Peyer's patch (tissue), 4 donors: Measurements from ENCODE around the gene TUBGCP5. TPM values are rescaled to one million over a fixed set of nuclear protein-coding genes. Genes with fewer than 3 reads are reported as not detected.
A peak's percentile ranks its signal among the peaks of the same experiment; 100 is the strongest.

Experiments used
- DNase-seq, 3 donors: peaks; one replicate each; pipeline ENCODE4 v3.0.0-alpha.2; 2017 to 2019
- H3K27ac ChIP-seq, 4 donors: fragments of 200-600 bp; sonication (generic); one replicate each; pipeline ENCODE4 v1.5.1; 2016 to 2019
- H3K27me3 ChIP-seq, 2 donors: fragments of 200-600 bp; sonication (generic); one replicate each; pipeline ENCODE4 v1.5.1; 2019
- H3K36me3 ChIP-seq, 3 donors: fragments of 200-600 bp; sonication (generic); one replicate each; pipeline ENCODE4 v1.5.1; 2016 to 2019
- H3K4me1 ChIP-seq, 4 donors: fragments of 200-600 bp; sonication (generic); one replicate each; pipeline ENCODE4 v1.5.1; 2016 to 2019
- H3K4me3 ChIP-seq, 4 donors: fragments of 200-600 bp; sonication (generic); 1 replicate in 3 of 4; 2 replicates in 1 of 4; pipeline ENCODE4 v1.5.1; 2016 to 2019; ENCODE audit warnings: mild to moderate bottlenecking in 1 of 4
- H3K9me3 ChIP-seq, 4 donors: fragments of 200-600 bp; sonication (generic); one replicate each; pipeline ENCODE4 v1.5.1; 2016 to 2019; ENCODE audit warnings: mild to moderate bottlenecking in 1 of 4
- CTCF ChIP-seq, 6 experiments: fragments of 450-650 bp in 4 of 6; fragments of 200-600 bp in 2 of 6; sonication (generic) in 1 of 6; IDR thresholded peaks; one replicate each; pipeline ENCODE4 v1.5.1; 2017 to 2019; ENCODE audit warnings: antibody characterized with exemption in 6 of 6, mild to moderate bottlenecking in 3 of 6, moderate library complexity in 1 of 6
- POLR2A ChIP-seq, 2 donors: fragments of 450-650 bp; IDR thresholded peaks; one replicate each; pipeline ENCODE4 v1.5.1; 2017; ENCODE audit warnings: antibody characterized with exemption in 2 of 2, mild to moderate bottlenecking in 2 of 2, moderate library complexity in 2 of 2
- total RNA-seq, 4 donors: library from RNA; depleted of rRNA; stranded (reverse); fragments of >200 nt; gene quantifications; one replicate each; pipeline ENCODE4 v1.1.0, GENCODE V29; 2016

The TUBGCP5 gene
- total RNA-seq, 4 donors from 2014 or later = 10.3 to 35.5 (median 26.1) TPM

- no peak for DNase-seq
- no peaks in the 10 kb centered on the region for H3K36me3 ChIP-seq
- H3K27me3 ChIP-seq = no peaks in the 10 kb centered on the region
- H3K27ac ChIP-seq = peak overlapping the region in 2 of 4 donors; percentile 71 to 82
- no peaks in the 10 kb centered on the region for H3K9me3 ChIP-seq
- H3K4me1 ChIP-seq = peaks cover 0 to 13% (median 2%) of the 10 kb centered on the region in 4 donors
- no peak for TF ChIP-seq CTCF (IDR thresholded peaks at IDR 0.05)
- no peak for TF ChIP-seq POLR2A (IDR thresholded peaks at IDR 0.05)
- H3K4me3 ChIP-seq = peak overlapping the region; percentile 74 to 92 (median 82)
Observed at GRCh38 chr15:22978691-22979237, 60.6 kb downstream of the TUBGCP5 start.

GRCh38 chr15:22974745-22975144 lies 64.6 kb downstream of the TUBGCP5 start:
- peak in 1 of 3 donors; percentile 2 for DNase-seq
- no peak overlapping the region for H3K4me3 ChIP-seq
- H3K27ac ChIP-seq = no peak overlapping the region
- no peaks in the 10 kb centered on the region for H3K9me3 ChIP-seq
- peaks cover 0 to 9% (median 2%) of the 10 kb centered on the region in 4 donors for H3K4me1 ChIP-seq
- H3K27me3 ChIP-seq = no peaks in the 10 kb centered on the region
- H3K36me3 ChIP-seq = no peaks in the 10 kb centered on the region
- TF ChIP-seq POLR2A (IDR thresholded peaks at IDR 0.05) (no peak), CTCF (IDR thresholded peaks at IDR 0.05) (no peak)

GRCh38 chr15:22973987-22974386 lies 65.4 kb downstream of the TUBGCP5 start:
- Histone ChIP-seq H3K9me3 (no peaks in the 10 kb centered on the region), H3K4me1 (peaks cover 0 to 4% (median 2%) of the 10 kb centered on the region in 4 donors), H3K27ac (no peak overlapping the region), H3K36me3 (no peaks in the 10 kb centered on the region), H3K27me3 (no peaks in the 10 kb centered on the region), H3K4me3 (no peak overlapping the region)
- DNase-seq = no peak
- TF ChIP-seq POLR2A (IDR thresholded peaks at IDR 0.05) = no peak

- H3K27me3 ChIP-seq = no peaks in the 10 kb centered on the region
- no peak for TF ChIP-seq POLR2A (IDR thresholded peaks at IDR 0.05)
- no peak for TF ChIP-seq CTCF (IDR thresholded peaks at IDR 0.05)
- peak in 1 of 3 donors; percentile 32 for DNase-seq
- no peak overlapping the region for H3K4me3 ChIP-seq
- no peaks in the 10 kb centered on the region for H3K4me1 ChIP-seq
- no peaks in the 10 kb centered on the region for H3K9me3 ChIP-seq
- H3K36me3 ChIP-seq = no peaks in the 10 kb centered on the region
- H3K27ac ChIP-seq = no peak overlapping the region
Observed at GRCh38 chr15:22973286-22973685, 66.1 kb downstream of the TUBGCP5 start.

- no peak overlapping the region for H3K27ac ChIP-seq
- no peaks in the 10 kb centered on the region for H3K4me1 ChIP-seq
- H3K36me3 ChIP-seq = no peaks in the 10 kb centered on the region
- no peaks in the 10 kb centered on the region for H3K27me3 ChIP-seq
- TF ChIP-seq CTCF (IDR thresholded peaks at IDR 0.05) = no peak
- no peak for TF ChIP-seq POLR2A (IDR thresholded peaks at IDR 0.05)
- DNase-seq = no peak
- H3K9me3 ChIP-seq = no peaks in the 10 kb centered on the region
- H3K4me3 ChIP-seq = no peak overlapping the region
Observed at GRCh38 chr15:22969489-22969888, 69.9 kb downstream of the TUBGCP5 start.

GRCh38 chr15:22968366-22968765 lies 71.0 kb downstream of the TUBGCP5 start:
- no peak for TF ChIP-seq POLR2A (IDR thresholded peaks at IDR 0.05)
- TF ChIP-seq CTCF (IDR thresholded peaks at IDR 0.05) = no peak
- H3K9me3 ChIP-seq = no peaks in the 10 kb centered on the region
- no peaks in the 10 kb centered on the region for H3K27me3 ChIP-seq
- DNase-seq = peak in 2 of 3 donors; percentile 3 to 14
- H3K36me3 ChIP-seq = no peaks in the 10 kb centered on the region
- no peak overlapping the region for H3K4me3 ChIP-seq
- H3K27ac ChIP-seq = no peak overlapping the region
- H3K4me1 ChIP-seq = peaks cover 0 to 4% (median 0%) of the 10 kb centered on the region in 4 donors
